D721Med (cell line): ENCODE data around the gene KRI1.
A peak's percentile ranks its signal among the peaks of the same experiment; 100 is the strongest.

Source experiments
- DNase-seq: peaks from one replicate; pipeline ENCODE4 v3.0.0; 2011; ENCODE audit warnings: low spot score; ENCODE audit not compliant: insufficient read length
- FAIRE-seq: peaks from 2 replicates; lab custom pipeline; 2011; peaks lifted over from hg19 to GRCh38; lab: Jason Lieb, UNC
- TF ChIP-seq, protein P1 (sequence below): IDR thresholded peaks from 2 replicates; pipeline ENCODE4 v1.5.1; 2012; ENCODE audit warnings: mild to moderate bottlenecking, control low read depth; ENCODE audit not compliant: insufficient read depth; ENCODE audit errors: missing control alignments

Gene KRI1

DNA sequence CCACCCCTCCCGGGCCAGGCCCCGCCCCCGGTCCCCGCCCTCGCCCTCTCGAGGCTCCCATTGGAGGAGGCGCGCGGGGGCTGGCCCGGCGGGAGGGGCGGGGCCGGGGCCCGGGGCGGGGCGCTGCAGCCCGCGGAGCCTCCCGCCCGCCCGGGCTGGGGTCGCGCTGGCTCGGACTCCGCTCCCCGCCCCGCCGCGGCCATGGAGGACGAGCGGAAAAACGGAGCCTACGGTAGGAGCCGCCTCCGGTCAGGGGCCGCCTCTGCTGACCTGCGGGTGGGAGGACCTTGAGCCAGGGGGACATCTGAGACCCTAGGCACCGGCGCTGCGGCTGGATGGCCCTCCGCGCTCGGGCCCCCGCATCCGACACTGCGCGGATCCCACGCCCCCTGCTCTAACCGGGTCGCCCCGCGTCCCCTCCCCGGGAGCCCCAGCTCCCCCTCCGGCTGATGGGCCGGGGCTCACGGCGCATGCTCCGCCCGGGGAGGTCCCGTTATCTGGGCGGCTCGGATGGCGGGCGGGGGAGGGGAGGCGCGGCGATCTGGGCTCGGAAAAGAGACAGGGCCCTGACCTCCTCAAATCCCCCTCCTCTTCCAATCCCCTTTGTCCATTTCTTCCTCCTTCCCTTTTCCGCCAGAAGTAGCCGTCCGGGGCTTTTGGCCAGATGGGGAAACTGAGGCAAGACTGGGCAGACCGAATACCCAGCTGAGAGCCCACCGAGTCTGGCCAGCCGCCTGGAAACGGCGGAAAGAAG is 36.7 kb upstream of the KRI1 start:
- TF ChIP-seq, protein P1, sequence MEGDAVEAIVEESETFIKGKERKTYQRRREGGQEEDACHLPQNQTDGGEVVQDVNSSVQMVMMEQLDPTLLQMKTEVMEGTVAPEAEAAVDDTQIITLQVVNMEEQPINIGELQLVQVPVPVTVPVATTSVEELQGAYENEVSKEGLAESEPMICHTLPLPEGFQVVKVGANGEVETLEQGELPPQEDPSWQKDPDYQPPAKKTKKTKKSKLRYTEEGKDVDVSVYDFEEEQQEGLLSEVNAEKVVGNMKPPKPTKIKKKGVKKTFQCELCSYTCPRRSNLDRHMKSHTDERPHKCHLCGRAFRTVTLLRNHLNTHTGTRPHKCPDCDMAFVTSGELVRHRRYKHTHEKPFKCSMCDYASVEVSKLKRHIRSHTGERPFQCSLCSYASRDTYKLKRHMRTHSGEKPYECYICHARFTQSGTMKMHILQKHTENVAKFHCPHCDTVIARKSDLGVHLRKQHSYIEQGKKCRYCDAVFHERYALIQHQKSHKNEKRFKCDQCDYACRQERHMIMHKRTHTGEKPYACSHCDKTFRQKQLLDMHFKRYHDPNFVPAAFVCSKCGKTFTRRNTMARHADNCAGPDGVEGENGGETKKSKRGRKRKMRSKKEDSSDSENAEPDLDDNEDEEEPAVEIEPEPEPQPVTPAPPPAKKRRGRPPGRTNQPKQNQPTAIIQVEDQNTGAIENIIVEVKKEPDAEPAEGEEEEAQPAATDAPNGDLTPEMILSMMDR, result no peak
- DNase-seq (peak; percentile 91), FAIRE-seq (no peak)

DNA sequence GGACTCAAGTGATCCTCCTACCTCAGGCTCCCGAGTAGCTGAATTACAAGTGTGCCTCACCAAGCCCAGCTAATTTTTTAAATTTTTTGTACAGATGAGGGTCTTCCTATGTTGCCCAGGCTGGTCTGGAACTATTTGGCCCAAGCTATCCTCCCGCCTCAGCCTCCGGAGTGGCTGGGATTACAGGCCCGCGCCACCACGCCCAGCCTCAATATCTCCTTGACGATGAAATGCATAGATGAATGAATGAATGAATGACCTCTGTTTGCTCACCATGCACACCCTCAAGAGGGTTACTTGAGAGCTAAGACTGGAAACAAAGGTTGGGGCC is 36.2 kb upstream of the KRI1 start:
- no peak for FAIRE-seq
- TF ChIP-seq, protein P1, result no peak

GRCh38 chr19:10600149-10600548 is 34.3 kb upstream of the KRI1 start:
- FAIRE-seq (no peak), DNase-seq (no peak)
- TF ChIP-seq, protein P1, result no peak

More for the DNA sequence above, 36.2 kb upstream of the KRI1 start:
- DNase-seq, result no peak

DNA sequence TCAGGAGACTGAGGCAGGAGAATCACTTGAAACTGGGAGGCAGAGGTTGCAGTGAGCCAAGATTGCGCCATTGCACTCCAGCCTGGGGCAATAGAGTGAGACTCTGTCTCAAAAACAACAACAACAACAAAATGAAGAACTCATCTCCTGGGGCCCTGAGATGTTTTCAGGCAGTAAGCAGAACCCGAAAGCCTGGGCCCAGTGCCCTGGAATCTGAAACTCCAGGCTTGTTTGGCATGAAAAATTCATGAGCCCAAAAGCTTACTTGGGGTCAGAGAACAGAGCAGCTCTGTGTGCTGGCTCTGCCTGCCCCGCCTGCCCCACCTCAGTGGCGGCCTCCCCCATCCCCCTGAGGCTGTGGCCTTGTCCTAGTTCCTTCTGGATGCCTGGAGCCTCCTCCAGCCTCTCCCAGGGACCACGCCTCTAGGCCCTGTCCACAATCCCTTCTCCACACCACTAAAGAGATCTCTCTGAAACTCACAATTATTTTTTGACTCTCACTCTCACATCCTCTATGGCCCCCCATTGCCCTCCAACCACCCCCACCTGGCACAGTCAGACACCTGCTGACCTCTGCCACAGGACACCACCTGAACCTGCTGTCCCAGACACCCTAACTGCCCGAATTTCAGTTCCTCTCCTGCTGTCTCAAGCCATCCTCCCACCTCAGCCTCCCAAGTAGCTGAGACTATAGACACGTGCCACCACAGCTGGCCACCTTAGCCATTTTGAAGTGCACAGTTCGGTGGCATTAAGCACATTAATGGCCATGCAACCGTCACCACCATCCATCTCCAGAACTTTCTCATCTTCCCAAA is 28.2 kb upstream of the KRI1 start:
- TF ChIP-seq, protein P1, result no peak
- FAIRE-seq (no peak), DNase-seq (no peak)

DNA sequence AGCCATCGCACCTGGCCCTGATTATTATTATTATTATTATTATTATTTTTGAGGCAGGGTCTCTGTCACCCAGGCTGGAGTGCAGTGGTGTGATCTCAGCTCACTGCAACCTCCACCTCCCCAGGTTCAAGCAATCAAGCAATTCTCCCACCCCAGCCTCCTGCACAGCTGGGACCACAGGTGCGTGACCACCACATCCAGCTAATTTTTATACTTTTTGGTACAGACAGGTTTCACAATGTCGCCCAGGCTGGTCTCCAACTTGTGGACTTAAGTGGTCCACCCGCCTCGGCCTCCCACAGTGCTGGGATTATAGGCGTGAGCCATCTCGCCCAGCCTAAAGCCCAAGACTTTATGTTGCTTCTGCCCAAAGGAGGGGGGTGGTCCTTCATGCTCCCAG is 27.3 kb upstream of the KRI1 start:
- DNase-seq (no peak), FAIRE-seq (no peak)
- TF ChIP-seq, protein P1, result no peak

GRCh38 chr19:10587839-10588150 is 22.0 kb upstream of the KRI1 start:
- FAIRE-seq, result no peak

More at GRCh38 chr19:10587839-10588150, 22.0 kb upstream of the KRI1 start:
- TF ChIP-seq, protein P1, result no peak
- no peak for DNase-seq
